Mesothelial cell of epicardium (in vitro differentiated cells): ENCODE data around the gene TRAPPC10. TPM values are rescaled to one million over a fixed set of nuclear protein-coding genes. Genes with fewer than 3 reads are reported as not detected.

Source experiments
- DNase-seq, 2 experiments: peaks; one replicate each; pipeline ENCODE4 v3.0.0; 2021; ENCODE audit warnings: low spot score in 2 of 2; ENCODE audit not compliant: unreplicated experiment in 2 of 2
- H3K27ac Mint-ChIP-seq: 2 replicates; pipeline ENCODE4 v1.8.0; 2021; ENCODE audit warnings: mixed read lengths
- H3K27me3 Mint-ChIP-seq: 2 replicates; pipeline ENCODE4 v1.8.0; 2021; ENCODE audit warnings: low read depth, mixed read lengths
- H3K36me3 Mint-ChIP-seq: 2 replicates; pipeline ENCODE4 v1.8.0; 2021; ENCODE audit warnings: mixed read lengths
- H3K4me1 Mint-ChIP-seq: 2 replicates; pipeline ENCODE4 v1.8.0; 2021; ENCODE audit warnings: mixed read lengths
- H3K4me3 Mint-ChIP-seq: 2 replicates; pipeline ENCODE4 v1.8.0; 2021; ENCODE audit warnings: mild to moderate bottlenecking, moderate library complexity, mixed read lengths
- H3K9me3 Mint-ChIP-seq: 2 replicates; pipeline ENCODE4 v1.8.0; 2021; ENCODE audit warnings: mixed read lengths
- total RNA-seq: library from RNA; stranded (reverse); gene quantifications from 3 replicates; pipeline ENCODE4 v1.2.1, GENCODE V29; 2021
- TF ChIP-seq, protein P1 (sequence below): fragments of 200-600 bp; sonication (generic); IDR thresholded peaks from one replicate; pipeline ENCODE4 v1.5.0; 2021; ENCODE audit warnings: antibody characterized with exemption; ENCODE audit not compliant: unreplicated experiment

TRAPPC10 gene
- total RNA-seq, 1 donor from 2014 or later = 34.5 TPM

DNA sequence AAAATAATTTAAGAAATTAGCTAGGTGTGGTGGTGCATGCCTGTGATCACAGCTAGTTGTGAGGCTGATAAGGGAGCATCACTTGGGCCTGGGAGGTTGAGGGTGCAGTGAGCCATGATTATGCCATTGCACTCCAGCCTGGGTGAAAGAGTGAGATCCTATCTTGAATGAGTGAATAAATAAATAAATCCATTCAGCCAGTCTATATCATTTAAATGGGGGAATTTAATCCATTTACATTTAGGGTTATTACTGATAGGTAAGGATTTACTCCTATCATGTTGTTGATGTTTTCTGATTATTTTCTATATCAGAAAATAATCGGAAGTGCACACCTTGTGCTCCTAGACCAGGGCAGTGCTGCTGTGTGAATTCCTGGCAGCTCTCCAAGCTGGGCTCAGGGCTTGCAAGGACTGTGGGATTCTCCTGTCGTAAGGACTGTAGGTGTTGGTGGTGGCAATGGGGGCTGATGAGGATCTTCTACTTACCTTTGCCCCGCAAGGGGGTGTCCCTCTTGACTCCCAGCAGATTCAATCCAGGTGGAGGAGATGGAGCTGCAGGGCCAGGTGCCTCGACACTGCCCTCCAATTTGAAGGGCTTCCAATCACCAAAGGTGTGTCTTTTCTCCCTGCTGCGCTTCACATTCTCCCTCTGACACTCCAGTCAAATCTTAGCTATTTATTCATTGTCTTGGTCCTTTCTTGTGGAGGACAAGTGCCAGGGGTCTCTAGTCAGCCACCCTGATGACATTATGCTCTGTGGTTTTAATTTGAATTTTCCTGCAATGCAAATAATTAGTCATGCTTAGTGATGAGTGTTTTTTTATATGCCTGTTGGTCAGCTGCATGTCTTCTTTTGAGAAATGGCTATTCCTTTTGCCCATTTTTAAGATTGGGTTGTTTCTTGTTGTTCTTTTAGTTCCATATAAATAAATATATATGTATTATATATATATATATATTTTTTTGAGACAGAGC, 14.1 kb upstream of the TRAPPC10 start:
- TF ChIP-seq, protein P1, sequence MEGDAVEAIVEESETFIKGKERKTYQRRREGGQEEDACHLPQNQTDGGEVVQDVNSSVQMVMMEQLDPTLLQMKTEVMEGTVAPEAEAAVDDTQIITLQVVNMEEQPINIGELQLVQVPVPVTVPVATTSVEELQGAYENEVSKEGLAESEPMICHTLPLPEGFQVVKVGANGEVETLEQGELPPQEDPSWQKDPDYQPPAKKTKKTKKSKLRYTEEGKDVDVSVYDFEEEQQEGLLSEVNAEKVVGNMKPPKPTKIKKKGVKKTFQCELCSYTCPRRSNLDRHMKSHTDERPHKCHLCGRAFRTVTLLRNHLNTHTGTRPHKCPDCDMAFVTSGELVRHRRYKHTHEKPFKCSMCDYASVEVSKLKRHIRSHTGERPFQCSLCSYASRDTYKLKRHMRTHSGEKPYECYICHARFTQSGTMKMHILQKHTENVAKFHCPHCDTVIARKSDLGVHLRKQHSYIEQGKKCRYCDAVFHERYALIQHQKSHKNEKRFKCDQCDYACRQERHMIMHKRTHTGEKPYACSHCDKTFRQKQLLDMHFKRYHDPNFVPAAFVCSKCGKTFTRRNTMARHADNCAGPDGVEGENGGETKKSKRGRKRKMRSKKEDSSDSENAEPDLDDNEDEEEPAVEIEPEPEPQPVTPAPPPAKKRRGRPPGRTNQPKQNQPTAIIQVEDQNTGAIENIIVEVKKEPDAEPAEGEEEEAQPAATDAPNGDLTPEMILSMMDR = no peak

DNA sequence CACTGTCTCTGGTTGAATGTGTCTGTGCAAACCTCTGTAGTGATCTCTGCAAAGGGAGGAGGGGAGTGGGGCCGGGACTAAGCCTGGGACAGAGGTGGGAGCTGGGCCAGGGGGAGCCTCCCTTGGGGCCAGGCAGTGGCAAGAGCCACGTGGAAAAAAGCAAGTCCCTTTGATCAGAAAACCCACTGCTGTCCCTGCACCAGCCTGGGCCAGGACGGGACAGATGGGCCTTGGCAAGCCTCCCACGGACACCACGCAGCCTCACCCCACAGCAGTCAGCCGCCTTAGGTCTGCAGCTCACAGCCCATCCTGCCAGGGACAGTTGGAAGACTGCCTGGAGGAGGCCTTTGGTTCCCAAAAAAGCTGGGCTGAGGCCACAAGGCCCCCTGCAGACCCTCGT, 11.7 kb upstream of the TRAPPC10 start:
- H3K27me3 Mint-ChIP-seq = peaks cover 8% of the 10 kb centered on the region
- TF ChIP-seq, protein P1 = no peak
- no peak for DNase-seq

More for the DNA sequence above, 14.1 kb upstream of the TRAPPC10 start:
- Mint-ChIP-seq H3K4me1 (no peaks in the 10 kb centered on the region), H3K27ac (no peak overlapping the region), H3K4me3 (no peak overlapping the region), H3K27me3 (peaks cover 8% of the 10 kb centered on the region), H3K36me3 (no peaks in the 10 kb centered on the region), H3K9me3 (peaks cover 7% of the 10 kb centered on the region)
- DNase-seq = no peak

DNA sequence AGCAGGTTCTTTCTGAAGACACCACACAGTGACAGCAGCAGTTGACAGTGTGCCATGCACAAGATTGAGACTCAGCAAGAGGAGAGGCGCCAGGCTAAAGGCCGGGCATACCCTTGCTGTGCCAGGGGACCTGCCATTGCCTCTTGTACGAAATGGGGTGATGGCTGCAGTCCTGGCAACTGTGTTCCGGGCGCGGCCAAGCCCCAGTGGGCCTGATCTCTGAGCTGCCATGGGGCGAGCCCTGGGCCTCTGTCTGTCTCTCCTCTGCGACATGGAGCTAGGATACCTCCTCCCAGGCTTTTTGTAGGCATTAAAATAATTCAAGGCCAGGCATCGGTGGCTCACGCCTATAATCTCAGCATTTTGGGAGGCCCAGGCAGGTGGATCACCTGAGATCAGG, 9.6 kb upstream of the TRAPPC10 start:
- peaks cover under 1% of the 10 kb centered on the region for H3K9me3 Mint-ChIP-seq
- no peak overlapping the region for H3K27ac Mint-ChIP-seq
- H3K4me1 Mint-ChIP-seq = no peaks in the 10 kb centered on the region
- TF ChIP-seq, protein P1 = no peak
- peaks cover 5% of the 10 kb centered on the region for H3K27me3 Mint-ChIP-seq
- H3K4me3 Mint-ChIP-seq = no peak overlapping the region
- DNase-seq = no peak
- no peaks in the 10 kb centered on the region for H3K36me3 Mint-ChIP-seq

More for the DNA sequence above, 11.7 kb upstream of the TRAPPC10 start:
- Mint-ChIP-seq H3K4me1 (no peaks in the 10 kb centered on the region), H3K4me3 (no peak overlapping the region), H3K27ac (no peak overlapping the region), H3K9me3 (peaks cover 7% of the 10 kb centered on the region), H3K36me3 (no peaks in the 10 kb centered on the region)

DNA sequence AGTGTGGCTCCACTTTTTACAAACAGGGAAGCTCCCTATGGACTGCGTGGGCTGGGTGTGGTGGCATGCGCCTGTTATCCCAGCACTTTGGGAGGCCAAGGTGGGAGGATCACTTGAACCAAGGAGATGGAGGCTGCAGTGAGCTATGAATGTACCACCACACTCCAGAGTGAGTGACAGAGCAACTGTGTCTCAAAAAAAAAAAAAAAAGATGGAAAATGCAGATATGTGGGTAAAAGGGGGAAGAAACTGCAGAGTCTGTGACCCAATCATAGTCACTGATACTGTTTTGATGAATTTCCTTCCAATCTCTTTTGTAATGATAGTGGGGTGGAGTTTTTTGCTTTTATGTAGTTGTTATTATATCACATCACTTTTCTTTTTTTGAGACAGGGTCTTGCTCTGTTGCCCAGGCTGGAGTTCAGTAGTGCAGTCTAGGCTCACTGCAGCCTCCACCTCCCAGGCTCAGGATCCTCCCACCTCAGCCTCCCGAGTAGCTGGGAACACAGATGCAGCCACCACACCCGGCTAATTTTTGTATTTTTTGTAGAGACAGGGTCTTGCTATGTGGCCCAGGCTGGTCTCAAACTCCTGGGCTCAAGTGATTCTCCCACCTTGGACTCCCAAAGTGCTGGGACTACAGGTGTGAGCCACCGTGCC, 8.7 kb upstream of the TRAPPC10 start:
- Mint-ChIP-seq H3K4me1 (no peaks in the 10 kb centered on the region), H3K36me3 (no peaks in the 10 kb centered on the region), H3K4me3 (no peak overlapping the region), H3K27ac (no peak overlapping the region), H3K9me3 (no peaks in the 10 kb centered on the region), H3K27me3 (peaks cover 2% of the 10 kb centered on the region)
- TF ChIP-seq, protein P1 = no peak
- no peak for DNase-seq

DNA sequence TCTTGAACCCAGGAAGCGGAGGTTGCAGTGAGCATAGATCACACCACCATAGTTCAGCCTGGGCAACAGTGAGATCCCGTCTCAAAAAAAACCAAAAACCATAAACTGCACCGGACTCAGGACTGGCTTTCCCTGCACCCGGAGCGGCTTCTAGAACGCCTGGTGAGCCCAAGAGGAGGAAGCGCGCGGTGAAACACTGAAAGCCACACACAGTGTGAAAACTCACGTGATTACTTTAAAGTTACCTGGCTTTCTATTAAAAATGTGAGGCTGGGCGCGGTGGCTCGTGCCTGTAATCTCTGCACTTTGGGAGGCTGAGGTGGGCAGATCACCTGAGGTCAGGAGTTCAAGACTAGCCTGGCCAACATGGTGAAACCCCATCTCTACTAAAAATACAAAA, 7.0 kb upstream of the TRAPPC10 start:
- DNase-seq = no peak
- H3K27ac Mint-ChIP-seq = no peak overlapping the region

More for the DNA sequence above, 7.0 kb upstream of the TRAPPC10 start:
- Mint-ChIP-seq H3K9me3 (no peaks in the 10 kb centered on the region), H3K4me1 (no peaks in the 10 kb centered on the region), H3K4me3 (no peak overlapping the region), H3K27me3 (no peaks in the 10 kb centered on the region), H3K36me3 (no peaks in the 10 kb centered on the region)
- TF ChIP-seq, protein P1 = no peak
